Activated T-helper 17 cell treated with anti-CD3 and anti-CD28 coated beads, Interleukin-2, amount 50 U/mL, for 72 hours (primary cell): Measurements from ENCODE around the gene ALPK3. TPM values are rescaled to one million over a fixed set of nuclear protein-coding genes. Genes with fewer than 3 reads are reported as not detected.

Experiments used
- total RNA-seq, 2 donors: library from RNA; stranded (reverse); gene quantifications; one replicate each; pipeline ENCODE4 v1.2.3, GENCODE V29; 2022

Gene ALPK3
- total RNA-seq, 2 donors from 2014 or later: 0.29 to 1.1 TPM

Other genes with a start within 250 kb of the ALPK3 start
- gene ZSCAN2, start 216.3 kb upstream of the ALPK3 start, total RNA-seq: 10 to 100 TPM in 1 of 2 donors, 1 to 10 TPM in 1; 9.0 to 14.1 TPM
- 10 to 100 TPM; 14.8 to 22.5 TPM for gene WDR73, start 163.1 kb upstream of the ALPK3 start, total RNA-seq
- 1 to 10 TPM; 7.8 TPM for gene NMB, start 159.2 kb upstream of the ALPK3 start, total RNA-seq
- gene SEC11A, start 101.2 kb upstream of the ALPK3 start, total RNA-seq: 100 to 1,000 TPM; 111 to 116 TPM
- gene ZNF592, start 68.8 kb upstream of the ALPK3 start, total RNA-seq: 10 to 100 TPM; 23.8 to 36.8 TPM
- gene SLC28A1, start 67.3 kb downstream of the ALPK3 start, total RNA-seq: not detected
- 10 to 100 TPM; 23.7 to 34.2 TPM for gene PDE8A, start 164.5 kb downstream of the ALPK3 start, total RNA-seq